Measurements from ENCODE around the gene FKBP6. TPM values are rescaled to one million over a fixed set of nuclear protein-coding genes. Genes with fewer than 3 reads are reported as not detected.
"Not testable (repeated sequence)": the region's sequence is repeated elsewhere in the genome, so short reads cannot be mapped to it uniquely, and the experiment has no call there.

The FKBP6 gene
- total RNA-seq, 1 donor from 2014 or later = not detected

- no peak for DNase-seq (ENCODE audit: extremely low spot score in 2 of 2)
- Histone ChIP-seq H3K4me3 (no peak overlapping the region), H3K4me1 (no peaks in the 10 kb centered on the region), H3K27me3 (no peaks in the 10 kb centered on the region), H3K9me3 (no peaks in the 10 kb centered on the region), H3K36me3 (no peaks in the 10 kb centered on the region), H3K27ac (no peak overlapping the region)
- intact Hi-C loops (cut with DNase I) = no loop called here
- TF ChIP-seq, protein P1, sequence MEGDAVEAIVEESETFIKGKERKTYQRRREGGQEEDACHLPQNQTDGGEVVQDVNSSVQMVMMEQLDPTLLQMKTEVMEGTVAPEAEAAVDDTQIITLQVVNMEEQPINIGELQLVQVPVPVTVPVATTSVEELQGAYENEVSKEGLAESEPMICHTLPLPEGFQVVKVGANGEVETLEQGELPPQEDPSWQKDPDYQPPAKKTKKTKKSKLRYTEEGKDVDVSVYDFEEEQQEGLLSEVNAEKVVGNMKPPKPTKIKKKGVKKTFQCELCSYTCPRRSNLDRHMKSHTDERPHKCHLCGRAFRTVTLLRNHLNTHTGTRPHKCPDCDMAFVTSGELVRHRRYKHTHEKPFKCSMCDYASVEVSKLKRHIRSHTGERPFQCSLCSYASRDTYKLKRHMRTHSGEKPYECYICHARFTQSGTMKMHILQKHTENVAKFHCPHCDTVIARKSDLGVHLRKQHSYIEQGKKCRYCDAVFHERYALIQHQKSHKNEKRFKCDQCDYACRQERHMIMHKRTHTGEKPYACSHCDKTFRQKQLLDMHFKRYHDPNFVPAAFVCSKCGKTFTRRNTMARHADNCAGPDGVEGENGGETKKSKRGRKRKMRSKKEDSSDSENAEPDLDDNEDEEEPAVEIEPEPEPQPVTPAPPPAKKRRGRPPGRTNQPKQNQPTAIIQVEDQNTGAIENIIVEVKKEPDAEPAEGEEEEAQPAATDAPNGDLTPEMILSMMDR (IDR thresholded peaks at IDR 0.05) = no peak
- TF ChIP-seq POLR2AphosphoS5 (IDR thresholded peaks at IDR 0.05; ENCODE audit: insufficient read depth in 1 of 2, low read depth in 1 of 2) = no peak
- no peak for TF ChIP-seq POLR2A (IDR thresholded peaks at IDR 0.05)
Observed at GRCh38 chr7:73366127-73366526, 38.2 kb downstream of the FKBP6 start.

DNA sequence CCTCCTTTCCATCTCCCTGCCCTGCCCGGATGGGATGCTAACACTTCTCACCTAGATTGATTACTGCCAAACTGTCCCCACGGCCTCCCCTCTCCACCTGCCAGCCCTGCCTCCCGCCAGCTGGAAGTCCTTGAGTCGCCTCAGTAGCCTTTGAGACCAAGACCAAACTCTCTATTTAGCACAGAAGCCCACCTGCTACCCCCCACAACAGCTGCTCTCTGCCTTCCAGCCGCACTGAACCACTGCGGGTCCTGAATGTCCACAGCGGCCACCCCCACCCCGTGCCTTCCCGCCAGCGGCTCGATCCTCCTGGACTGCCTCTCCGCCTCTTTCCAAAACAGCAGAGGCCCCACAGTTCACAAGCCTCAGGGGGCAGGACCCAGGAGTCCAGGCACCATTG is 39.0 kb downstream of the FKBP6 start:
- Histone ChIP-seq H3K9me3 (no peaks in the 10 kb centered on the region), H3K27me3 (no peaks in the 10 kb centered on the region), H3K4me3 (no peak overlapping the region), H3K4me1 (no peaks in the 10 kb centered on the region), H3K36me3 (no peaks in the 10 kb centered on the region), H3K27ac (no peak overlapping the region)
- DNase-seq (ENCODE audit: extremely low spot score in 2 of 2) = no peak
- intact Hi-C loops (cut with DNase I) = no loop called here
- TF ChIP-seq POLR2A (IDR thresholded peaks at IDR 0.05) (no peak), POLR2AphosphoS5 (IDR thresholded peaks at IDR 0.05; ENCODE audit: insufficient read depth in 1 of 2, low read depth in 1 of 2) (no peak)
- TF ChIP-seq, protein P1 (IDR thresholded peaks at IDR 0.05) = no peak

DNA sequence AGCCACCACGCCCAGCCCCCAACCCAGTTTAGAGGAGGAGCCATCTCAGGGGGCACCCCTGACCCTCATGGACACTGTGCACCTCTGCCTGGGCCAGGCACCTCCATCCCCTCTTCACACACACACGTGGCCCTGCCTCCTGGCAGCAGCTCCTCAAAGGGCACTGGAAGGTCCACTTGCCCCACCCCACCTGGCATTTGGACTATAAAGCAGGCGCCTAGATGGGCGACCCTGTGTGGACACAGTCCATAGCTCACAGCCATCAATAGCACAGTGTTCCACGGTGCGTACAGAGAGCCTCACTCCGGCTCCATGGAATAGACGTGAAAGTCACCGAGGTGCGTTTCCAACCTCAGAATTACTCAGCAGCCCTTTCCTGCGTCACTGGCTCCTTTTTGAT is 41.0 kb downstream of the FKBP6 start:
- TF ChIP-seq POLR2A (IDR thresholded peaks at IDR 0.05) (no peak), POLR2AphosphoS5 (IDR thresholded peaks at IDR 0.05; ENCODE audit: insufficient read depth in 1 of 2, low read depth in 1 of 2) (no peak)
- TF ChIP-seq, protein P1 (IDR thresholded peaks at IDR 0.05) = no peak
- Histone ChIP-seq H3K9me3 (no peaks in the 10 kb centered on the region), H3K4me1 (no peaks in the 10 kb centered on the region), H3K36me3 (no peaks in the 10 kb centered on the region), H3K27ac (no peak overlapping the region), H3K27me3 (no peaks in the 10 kb centered on the region), H3K4me3 (no peak overlapping the region)
- intact Hi-C loops (cut with DNase I) = no loop called here
- no peak for DNase-seq (ENCODE audit: extremely low spot score in 2 of 2)

GRCh38 chr7:73369622-73370021 is 41.7 kb downstream of the FKBP6 start:
- intact Hi-C loops (cut with DNase I) = no loop called here
- Histone ChIP-seq H3K27me3 (no peaks in the 10 kb centered on the region), H3K36me3 (no peaks in the 10 kb centered on the region), H3K4me1 (no peaks in the 10 kb centered on the region), H3K9me3 (no peaks in the 10 kb centered on the region), H3K27ac (no peak overlapping the region), H3K4me3 (no peak overlapping the region)
- TF ChIP-seq, protein P1 (IDR thresholded peaks at IDR 0.05) = no peak
- TF ChIP-seq POLR2A (IDR thresholded peaks at IDR 0.05) = no peak
- no peak for TF ChIP-seq POLR2AphosphoS5 (IDR thresholded peaks at IDR 0.05; ENCODE audit: insufficient read depth in 1 of 2, low read depth in 1 of 2)
- no peak for DNase-seq (ENCODE audit: extremely low spot score in 2 of 2)

DNA sequence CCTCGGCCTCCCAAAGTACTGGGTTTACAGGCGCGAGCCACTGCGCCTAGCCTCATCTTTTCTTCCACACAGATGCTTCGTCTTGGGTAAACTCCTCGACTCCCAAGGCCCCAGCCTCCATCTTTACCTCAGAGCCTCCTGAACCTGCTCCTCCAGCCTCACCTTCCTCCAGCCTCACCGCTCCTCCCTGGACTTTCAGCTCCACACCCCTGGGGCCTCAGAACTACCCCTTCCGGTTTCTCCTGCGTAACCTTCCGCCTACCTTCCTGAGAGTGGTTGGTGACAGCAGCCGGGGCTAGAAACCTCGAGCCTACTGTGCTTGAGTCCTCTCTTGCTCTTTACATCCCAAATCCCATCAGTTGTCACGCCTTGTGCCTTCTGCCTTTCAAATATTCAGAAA is 45.8 kb downstream of the FKBP6 start:
- intact Hi-C loops (cut with DNase I) = no loop called here
- H3K4me3 ChIP-seq = no peak overlapping the region
- DNase-seq (ENCODE audit: extremely low spot score in 2 of 2) = no peak
- H3K36me3 ChIP-seq = no peaks in the 10 kb centered on the region
- TF ChIP-seq, protein P1 (IDR thresholded peaks at IDR 0.05) = no peak
- no peak for TF ChIP-seq POLR2AphosphoS5 (IDR thresholded peaks at IDR 0.05; ENCODE audit: insufficient read depth in 1 of 2, low read depth in 1 of 2)
- TF ChIP-seq POLR2A (IDR thresholded peaks at IDR 0.05) = no peak
- no peak overlapping the region for H3K27ac ChIP-seq
- peaks cover 5% of the 10 kb centered on the region for H3K4me1 ChIP-seq
- no peaks in the 10 kb centered on the region for H3K9me3 ChIP-seq
- H3K27me3 ChIP-seq = no peaks in the 10 kb centered on the region

- H3K4me3 ChIP-seq; intact Hi-C loops (cut with DNase I); H3K27me3 ChIP-seq; DNase-seq (ENCODE audit: extremely low spot score in 2 of 2); H3K36me3 ChIP-seq; H3K27ac ChIP-seq; H3K4me1 ChIP-seq; H3K9me3 ChIP-seq: not testable (repeated sequence)
Observed at GRCh38 chr7:73376262-73376661, 48.3 kb downstream of the FKBP6 start.
